Activated T-cell treated with anti-CD3 and anti-CD28 coated beads, Interleukin-2, amount 50 U/mL, for 72 hours (primary cell): ENCODE data around the gene ID1. TPM values are rescaled to one million over a fixed set of nuclear protein-coding genes. Genes with fewer than 3 reads are reported as not detected.
A peak's percentile ranks its signal among the peaks of the same experiment; 100 is the strongest.
"Not testable (repeated sequence)": the region's sequence is repeated elsewhere in the genome, so short reads cannot be mapped to it uniquely, and the experiment has no call there.

Source experiments
- ATAC-seq, 2 donors: fragments of 150-1000 bp; cut with Tn5 transposase; replicated peaks in 1 of 2; 2 replicates each; pipeline ENCODE4 v1.10.0; 2021; ENCODE audit warnings: moderate library complexity in 2 of 2, mild to moderate bottlenecking in 1 of 2
- DNase-seq, 2 donors: peaks; one replicate each; pipeline ENCODE4 v3.0.0; 2021 to 2022; ENCODE audit warnings: mixed read lengths in 1 of 2
- H3K27ac Mint-ChIP-seq: one replicate; pipeline ENCODE4 v1.8.0; 2022; ENCODE audit warnings: mild to moderate bottlenecking, moderate library complexity, mixed read lengths
- H3K27me3 Mint-ChIP-seq: one replicate; pipeline ENCODE4 v1.8.0; 2022; ENCODE audit warnings: low read depth, mixed read lengths
- H3K36me3 Mint-ChIP-seq, 2 donors: one replicate each; pipeline ENCODE4 v1.8.0; 2022; ENCODE audit warnings: mixed read lengths in 2 of 2, mild to moderate bottlenecking in 1 of 2; ENCODE audit not compliant: insufficient read depth in 2 of 2
- H3K4me1 Mint-ChIP-seq: one replicate; pipeline ENCODE4 v1.8.0; 2022; ENCODE audit warnings: low read depth, mixed read lengths
- H3K4me3 Mint-ChIP-seq, 2 donors: one replicate each; pipeline ENCODE4 v1.8.0; 2022; ENCODE audit warnings: mild to moderate bottlenecking in 2 of 2, mixed read lengths in 2 of 2, moderate library complexity in 2 of 2
- H3K9me3 Mint-ChIP-seq, 2 donors: one replicate each; pipeline ENCODE4 v1.8.0; 2022; ENCODE audit warnings: mixed read lengths in 2 of 2
- total RNA-seq, 2 donors: library from RNA; stranded (reverse); gene quantifications; one replicate each; pipeline ENCODE4 v1.2.3, GENCODE V29; 2022

Gene ID1
- total RNA-seq, 2 donors from 2014 or later, result 0.84 to 2.0 TPM

DNA sequence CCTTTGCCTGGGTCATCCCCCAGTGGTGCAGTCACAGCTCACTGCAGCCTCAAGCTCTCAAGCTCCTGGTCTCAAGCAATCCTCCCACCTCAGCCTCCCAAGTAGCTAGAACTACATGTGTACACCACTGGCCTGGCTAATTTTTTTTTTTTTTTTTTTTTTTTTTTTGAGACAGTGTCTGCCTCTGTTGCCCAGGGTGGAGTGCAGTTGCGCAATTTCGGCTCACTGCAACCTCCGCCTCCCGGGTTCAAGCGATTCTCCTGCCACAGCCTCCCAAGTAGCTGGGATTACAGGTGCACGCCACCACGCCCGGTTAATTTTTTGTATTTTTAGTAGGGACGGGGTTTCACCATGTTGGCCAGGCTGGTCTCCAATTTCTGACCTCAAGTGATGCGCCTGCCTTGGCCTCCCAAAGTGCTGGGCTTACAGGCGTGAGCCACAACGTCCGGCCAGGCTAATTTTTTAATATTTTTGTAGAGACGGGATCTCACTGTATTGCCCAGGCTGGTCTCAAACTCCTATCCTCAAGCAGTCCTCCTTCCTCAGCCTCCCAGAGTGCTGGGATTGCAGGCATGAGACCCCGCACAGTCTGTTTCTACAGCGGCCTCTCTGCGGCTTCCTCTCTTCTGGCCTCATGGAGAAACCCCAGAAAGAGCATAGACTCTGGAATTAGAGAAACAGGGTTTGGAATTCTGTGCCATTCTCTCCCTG lies 25.0 kb upstream of the ID1 start:
- not testable (repeated sequence) for DNase-seq, H3K27ac Mint-ChIP-seq, ATAC-seq, H3K4me1 Mint-ChIP-seq, H3K4me3 Mint-ChIP-seq, H3K27me3 Mint-ChIP-seq, H3K36me3 Mint-ChIP-seq, H3K9me3 Mint-ChIP-seq

DNA sequence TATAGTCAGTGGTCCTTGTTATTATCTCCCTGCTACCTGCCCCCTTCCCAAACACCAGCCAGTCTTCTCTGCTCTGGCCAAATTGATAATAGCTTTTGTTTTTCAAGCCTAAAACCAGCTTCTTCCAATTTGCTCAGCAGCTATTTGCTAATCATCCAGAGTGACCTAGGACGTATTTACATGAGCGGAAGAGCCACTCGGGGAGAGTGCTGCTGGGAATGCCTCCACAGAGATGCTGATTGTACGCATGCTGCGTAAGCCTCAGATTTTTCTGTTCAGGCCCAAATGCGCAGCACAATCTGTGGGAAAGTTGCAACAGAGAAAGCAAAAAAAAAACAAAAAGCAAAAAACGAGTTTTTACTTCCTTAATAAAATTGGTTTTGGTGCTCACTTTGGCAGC lies 24.4 kb upstream of the ID1 start:
- Mint-ChIP-seq H3K4me1 (no peaks in the 10 kb centered on the region), H3K36me3 (no peaks in the 10 kb centered on the region), H3K4me3 (no peak overlapping the region), H3K27ac (no peak overlapping the region), H3K9me3 (no peaks in the 10 kb centered on the region), H3K27me3 (peaks cover 4% of the 10 kb centered on the region)
- ATAC-seq (no peak), DNase-seq (no peak)

DNA sequence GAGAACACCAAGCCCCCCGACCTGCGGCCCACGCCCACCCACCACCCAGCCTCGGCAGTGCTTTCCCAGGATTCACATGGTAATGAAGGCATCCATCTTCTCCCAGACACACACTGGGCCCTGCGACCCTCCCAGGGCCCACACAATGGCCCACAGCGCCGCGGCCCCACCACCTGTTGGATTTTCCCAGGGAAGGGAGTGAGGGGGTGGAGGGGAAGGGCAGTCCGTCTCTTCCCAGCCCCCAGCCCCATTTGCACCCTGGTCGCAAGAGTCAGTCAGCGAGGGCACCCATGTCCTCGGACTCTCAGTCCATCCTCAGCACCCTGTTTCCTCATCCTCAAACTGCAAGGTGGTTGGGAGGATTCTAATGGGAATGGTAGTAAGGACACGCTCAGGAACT lies 23.7 kb upstream of the ID1 start:
- Mint-ChIP-seq H3K27ac (no peak overlapping the region), H3K4me1 (no peaks in the 10 kb centered on the region), H3K36me3 (no peaks in the 10 kb centered on the region), H3K27me3 (peaks cover 4% of the 10 kb centered on the region), H3K4me3 (no peak overlapping the region), H3K9me3 (no peaks in the 10 kb centered on the region)
- DNase-seq (no peak), ATAC-seq (no peak)

DNA sequence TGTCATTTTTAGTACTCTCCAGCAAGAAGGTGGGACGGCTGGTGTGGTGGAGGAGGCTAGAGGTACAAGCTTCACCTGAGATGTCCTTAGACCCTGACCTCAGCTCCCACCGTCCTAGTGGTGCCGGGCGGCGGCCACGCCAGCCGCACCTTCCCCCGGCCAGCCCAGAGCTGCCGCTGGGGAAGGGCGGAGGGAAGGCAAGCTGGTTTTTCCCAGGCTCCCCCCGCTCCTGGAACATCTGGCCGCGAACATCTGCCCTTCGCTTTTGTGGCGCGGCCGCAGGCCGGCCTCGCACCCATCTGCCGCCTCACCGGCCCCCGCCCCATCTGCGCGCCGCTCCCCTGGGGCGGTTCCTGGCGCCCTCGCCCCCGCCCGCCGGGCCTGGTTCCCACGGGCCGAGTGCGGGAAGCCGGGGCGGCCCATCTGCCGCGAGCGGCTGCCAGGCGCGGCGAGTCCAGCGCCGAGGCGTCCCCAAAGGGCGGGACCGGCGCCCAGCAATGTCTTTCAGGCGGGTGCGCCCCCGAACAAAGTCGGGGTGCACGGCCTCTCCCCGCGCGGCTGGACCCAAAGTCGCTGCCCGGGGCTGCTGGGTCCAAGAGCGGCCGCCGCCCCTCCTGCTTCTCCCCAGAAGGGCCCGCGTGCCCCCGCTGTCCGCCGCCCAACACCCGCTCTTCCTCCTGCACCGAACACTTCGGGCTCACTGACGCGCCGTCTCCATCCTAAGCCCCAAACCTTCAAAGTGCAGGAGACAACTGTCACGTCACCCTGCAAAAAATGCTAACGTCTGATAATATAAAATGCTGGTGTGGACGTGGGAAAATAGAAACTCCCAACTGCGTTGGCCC lies 17.3 kb upstream of the ID1 start:
- DNase-seq (peak in 1 of 2 donors; percentile 29), ATAC-seq (peak; percentile 74 to 75)
- Mint-ChIP-seq H3K9me3 (no peaks in the 10 kb centered on the region), H3K36me3 (peaks cover 0 to 2% of the 10 kb centered on the region in 2 donors), H3K27ac (no peak overlapping the region), H3K4me1 (peaks cover 10% of the 10 kb centered on the region), H3K4me3 (peak overlapping the region; percentile 80 to 83), H3K27me3 (peaks cover 31% of the 10 kb centered on the region)

DNA sequence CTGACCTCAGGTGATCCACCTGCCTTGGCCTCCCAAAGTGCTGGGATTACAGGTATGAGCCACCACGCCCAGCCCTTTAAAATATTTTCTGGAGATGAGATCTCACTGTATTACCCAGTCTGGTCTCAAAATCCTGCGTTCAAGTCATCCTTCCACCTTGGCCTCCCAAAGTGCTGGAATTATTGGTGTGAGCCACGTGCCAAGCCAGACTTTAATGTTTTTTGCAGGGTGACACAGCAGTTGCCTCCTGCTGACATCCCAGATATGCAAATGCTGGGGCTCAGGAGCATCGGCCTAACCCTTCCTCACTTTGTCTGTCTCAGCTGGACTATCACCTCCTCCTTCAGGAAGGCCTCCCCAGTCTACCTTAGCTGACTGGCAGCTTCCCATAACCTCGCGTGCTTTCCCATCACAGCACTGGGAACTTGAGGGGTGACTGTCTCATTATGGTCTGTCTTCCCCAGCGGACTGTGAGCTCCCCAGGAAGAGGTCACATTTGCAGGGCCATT lies 14.3 kb upstream of the ID1 start:
- Mint-ChIP-seq H3K27me3 (peaks cover 27% of the 10 kb centered on the region), H3K27ac (no peak overlapping the region), H3K4me3 (no peak overlapping the region), H3K36me3 (peaks cover 0 to 2% of the 10 kb centered on the region in 2 donors), H3K4me1 (peaks cover 16% of the 10 kb centered on the region), H3K9me3 (no peaks in the 10 kb centered on the region)
- DNase-seq (no peak), ATAC-seq (no peak)

DNA sequence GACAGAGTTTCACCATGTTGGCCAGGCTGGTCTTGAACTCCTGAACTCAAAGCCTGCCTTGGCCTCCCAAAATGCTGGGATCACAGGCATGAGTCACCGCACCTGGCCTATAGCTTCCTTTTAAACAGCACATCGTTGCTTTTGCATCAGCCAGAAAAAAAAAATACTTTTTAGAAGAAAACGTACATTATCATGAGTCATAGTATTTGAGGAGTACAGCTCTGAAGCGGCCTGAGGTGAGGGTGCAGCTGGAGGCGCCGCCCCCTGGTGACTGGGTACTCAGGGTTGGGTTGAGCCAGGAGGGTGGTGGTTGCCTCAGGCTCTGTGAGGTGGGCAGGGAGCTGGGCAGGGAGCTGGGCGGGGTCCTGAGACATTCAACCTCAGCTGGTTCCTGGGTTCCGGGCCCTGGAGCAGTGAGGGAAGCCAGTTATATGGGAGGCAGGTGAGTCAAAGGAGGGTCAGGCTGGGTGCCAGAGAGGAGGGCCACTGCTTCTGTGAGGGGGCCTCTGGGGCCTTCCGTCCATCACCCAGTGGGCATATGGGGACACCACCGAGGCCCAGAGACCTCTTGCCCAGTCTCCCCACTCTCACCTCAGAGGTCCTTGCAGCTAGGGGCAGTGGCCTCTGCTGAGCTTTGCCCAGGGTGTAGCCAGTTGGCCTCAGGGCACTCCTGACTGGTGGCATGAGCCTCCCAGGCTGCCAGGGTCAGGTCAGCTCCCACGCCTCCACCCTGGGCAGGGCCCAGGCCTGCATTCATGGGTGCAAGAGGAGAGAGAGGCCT lies 11.7 kb upstream of the ID1 start:
- Mint-ChIP-seq H3K36me3 (no peaks in the 10 kb centered on the region), H3K9me3 (no peaks in the 10 kb centered on the region), H3K27ac (no peak overlapping the region), H3K4me1 (peaks cover 11% of the 10 kb centered on the region), H3K4me3 (no peak overlapping the region), H3K27me3 (peaks cover 14% of the 10 kb centered on the region)
- ATAC-seq (peak; percentile 96 to 97), DNase-seq (peak; percentile 55 to 71)

DNA sequence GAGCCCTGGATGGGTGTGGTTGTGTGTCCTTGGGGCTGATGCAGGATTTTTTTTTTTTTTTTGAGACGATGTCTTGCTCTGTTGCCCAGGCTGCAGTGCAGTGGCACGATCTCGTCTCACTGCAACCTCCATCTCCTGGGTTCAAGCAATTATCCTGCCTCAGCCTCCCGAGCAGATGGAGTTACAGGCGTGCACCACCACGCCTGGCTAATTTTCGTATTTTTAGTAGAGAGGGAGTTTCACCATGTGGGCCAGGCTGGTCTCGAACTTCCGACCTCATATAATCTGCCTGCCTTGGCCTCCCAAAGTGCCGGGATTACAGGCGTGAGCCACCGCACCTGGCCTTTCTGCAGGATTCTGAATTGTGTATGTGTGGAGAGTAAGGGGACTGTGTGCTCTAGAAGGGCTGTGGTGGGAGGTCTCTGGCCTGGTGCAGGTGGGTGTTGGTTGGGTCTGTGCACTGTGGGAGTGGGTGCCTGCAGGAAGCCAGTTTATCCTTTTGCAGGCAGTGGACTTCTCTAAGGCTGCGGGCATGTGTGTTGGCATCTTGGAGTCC lies 11.0 kb upstream of the ID1 start:
- DNase-seq, result no peak
- Mint-ChIP-seq H3K9me3 (no peaks in the 10 kb centered on the region), H3K27me3 (peaks cover 8% of the 10 kb centered on the region), H3K36me3 (no peaks in the 10 kb centered on the region), H3K4me1 (peaks cover 7% of the 10 kb centered on the region), H3K4me3 (no peak overlapping the region), H3K27ac (no peak overlapping the region)
- ATAC-seq, result no peak

DNA sequence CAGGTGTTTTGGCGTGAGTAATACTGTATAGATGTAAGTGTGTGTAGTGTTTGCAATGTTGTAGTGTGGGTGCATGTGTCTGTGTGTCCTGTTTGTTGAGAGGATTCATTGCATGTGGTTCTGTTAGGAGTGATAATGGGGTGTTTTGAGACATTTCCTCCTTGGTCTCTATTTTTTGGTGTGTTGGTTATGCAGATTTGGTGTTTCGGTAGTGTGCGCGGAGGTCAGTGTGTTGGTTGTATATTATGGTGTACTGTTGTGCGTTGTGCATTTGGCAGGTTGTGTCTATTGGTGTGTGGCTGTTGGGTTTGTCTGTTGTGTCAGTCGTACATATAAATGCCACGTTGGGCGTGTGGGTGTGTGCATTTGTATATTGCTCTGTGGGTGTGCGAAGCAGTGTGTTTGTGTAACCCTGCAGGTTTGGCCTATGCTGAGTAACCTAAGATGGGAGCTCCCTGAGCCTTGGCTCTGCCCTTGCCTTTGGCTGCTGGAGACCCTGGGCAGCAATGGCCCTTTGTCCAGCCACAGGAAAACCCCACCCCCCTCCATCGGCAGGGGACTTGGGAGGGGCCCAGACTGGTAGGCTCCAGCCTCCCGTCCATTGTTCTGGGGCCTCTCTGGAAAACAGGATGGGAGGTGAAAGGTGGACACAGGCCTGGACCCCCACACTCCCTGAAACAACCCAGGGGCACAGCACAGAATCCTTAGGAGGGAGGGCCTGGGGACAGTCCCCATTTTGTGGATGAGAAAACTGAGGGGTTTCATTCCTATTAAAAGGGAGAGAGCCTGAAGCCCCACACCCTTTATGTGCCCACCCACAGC lies 10.3 kb upstream of the ID1 start:
- ATAC-seq (no peak), DNase-seq (no peak)
- H3K9me3 Mint-ChIP-seq, result no peaks in the 10 kb centered on the region
- no peak overlapping the region for H3K4me3 Mint-ChIP-seq
- no peaks in the 10 kb centered on the region for H3K36me3 Mint-ChIP-seq
- peaks cover 7% of the 10 kb centered on the region for H3K4me1 Mint-ChIP-seq
- no peak overlapping the region for H3K27ac Mint-ChIP-seq
- H3K27me3 Mint-ChIP-seq, result peaks cover under 1% of the 10 kb centered on the region

DNA sequence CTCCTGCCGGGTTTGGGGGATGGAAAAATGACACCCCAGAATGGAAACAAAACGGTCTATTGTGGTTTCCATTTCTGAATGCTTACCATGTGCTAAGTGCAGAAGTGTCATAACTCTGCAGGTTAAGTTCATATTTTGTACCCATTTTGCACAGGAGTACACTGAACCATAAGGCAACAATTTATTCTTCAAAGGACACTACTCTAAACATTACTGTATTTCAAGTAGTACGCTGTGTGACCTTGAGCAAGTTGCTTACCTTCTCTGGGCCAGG lies 9.8 kb upstream of the ID1 start:
- Mint-ChIP-seq H3K4me3 (no peak overlapping the region), H3K27ac (no peak overlapping the region), H3K4me1 (peaks cover 7% of the 10 kb centered on the region), H3K9me3 (no peaks in the 10 kb centered on the region), H3K27me3 (no peaks in the 10 kb centered on the region), H3K36me3 (no peaks in the 10 kb centered on the region)
- DNase-seq (no peak), ATAC-seq (no peak)

DNA sequence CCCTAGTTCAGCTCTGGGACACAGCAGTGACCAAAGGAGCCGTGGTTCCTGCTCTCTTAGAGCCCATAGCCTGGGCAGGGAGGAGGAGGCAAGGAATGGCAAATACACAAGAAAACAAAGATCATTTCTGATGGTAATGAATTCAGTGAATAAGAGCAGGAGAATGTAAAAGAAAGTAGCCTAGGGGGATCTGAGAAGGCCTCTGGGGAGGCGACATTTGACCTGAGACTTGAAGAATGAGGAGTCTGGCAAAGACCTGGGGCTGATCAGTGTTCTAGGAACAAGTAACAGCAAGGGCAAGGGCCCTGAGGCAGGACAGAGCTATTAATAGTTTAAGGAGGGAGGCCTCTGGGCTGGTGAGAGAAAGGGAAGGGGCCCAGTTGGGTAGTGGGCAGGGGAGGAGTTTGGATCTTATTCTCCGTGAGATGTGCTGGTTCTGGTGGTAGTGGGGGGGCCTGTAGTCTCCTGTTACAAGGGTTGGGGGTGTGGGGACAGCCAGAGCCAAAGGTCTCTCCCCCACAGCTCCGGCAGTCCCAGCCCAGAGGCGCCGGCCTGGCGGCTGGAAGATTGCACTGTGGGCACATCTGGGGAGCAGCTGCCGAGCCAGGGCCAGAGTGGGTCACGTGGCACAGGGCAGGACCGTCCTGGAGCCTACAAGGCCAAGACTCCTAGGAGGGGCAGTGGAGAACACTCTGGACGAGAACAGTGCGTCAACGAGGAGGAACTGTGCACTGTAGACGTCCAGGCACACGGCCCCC lies 9.3 kb upstream of the ID1 start:
- H3K36me3 Mint-ChIP-seq, result no peaks in the 10 kb centered on the region
- H3K9me3 Mint-ChIP-seq, result no peaks in the 10 kb centered on the region
- no peak for ATAC-seq
- peaks cover 7% of the 10 kb centered on the region for H3K4me1 Mint-ChIP-seq
- no peak overlapping the region for H3K4me3 Mint-ChIP-seq
- no peak overlapping the region for H3K27ac Mint-ChIP-seq
- no peaks in the 10 kb centered on the region for H3K27me3 Mint-ChIP-seq
- DNase-seq, result no peak

DNA sequence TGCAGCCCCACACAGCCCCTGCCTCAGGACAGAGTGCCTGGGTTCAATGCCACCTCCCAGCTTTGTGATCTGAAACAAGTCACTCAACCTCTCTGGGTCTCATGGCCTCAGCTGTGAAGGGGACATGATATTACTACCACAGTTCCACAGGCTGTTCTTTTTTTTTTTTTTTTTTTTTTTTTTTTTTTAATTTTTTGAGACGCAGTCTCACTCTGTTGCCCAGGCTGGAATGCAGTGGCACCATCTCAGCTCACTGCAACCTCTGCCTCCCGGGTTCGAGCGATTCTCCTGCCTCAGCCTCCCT lies 8.7 kb upstream of the ID1 start:
- not testable (repeated sequence) for ATAC-seq, H3K27me3 Mint-ChIP-seq, H3K36me3 Mint-ChIP-seq, H3K4me3 Mint-ChIP-seq, H3K4me1 Mint-ChIP-seq, H3K27ac Mint-ChIP-seq, DNase-seq, H3K9me3 Mint-ChIP-seq

DNA sequence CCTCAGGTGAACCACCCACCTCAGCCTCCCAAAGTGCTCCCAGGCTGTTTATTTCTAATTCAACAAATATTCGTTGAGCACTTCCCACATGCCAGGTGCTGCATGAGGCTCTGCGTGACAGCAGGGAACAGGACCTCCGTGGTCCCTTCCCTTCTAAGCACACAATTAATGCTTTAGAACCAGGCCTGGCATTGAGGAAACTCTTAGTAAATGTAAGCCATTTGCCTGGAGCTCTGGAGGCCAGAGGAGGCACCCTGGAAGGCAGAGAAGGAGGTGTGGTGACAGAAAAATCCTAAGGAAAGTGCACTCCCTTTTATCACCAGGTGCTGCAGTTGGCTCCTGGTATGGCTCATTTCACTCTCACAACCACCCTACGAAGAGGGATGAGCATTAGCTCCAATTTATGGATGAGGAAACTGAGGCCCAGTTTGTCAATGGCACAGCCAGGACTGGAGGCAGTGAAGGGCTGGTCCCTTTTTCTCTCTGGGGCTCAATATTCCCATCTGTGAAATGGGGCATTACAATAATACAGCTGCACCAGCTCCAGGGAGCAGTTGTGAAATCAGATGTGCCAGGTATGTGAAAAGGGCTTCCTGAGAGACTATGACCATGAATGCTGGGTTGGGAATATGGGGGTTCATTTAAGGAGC lies 8.1 kb upstream of the ID1 start:
- peaks cover 7% of the 10 kb centered on the region for H3K4me1 Mint-ChIP-seq
- ATAC-seq (no peak), DNase-seq (no peak)
- H3K4me3 Mint-ChIP-seq, result no peak overlapping the region
- H3K9me3 Mint-ChIP-seq, result no peaks in the 10 kb centered on the region
- no peaks in the 10 kb centered on the region for H3K36me3 Mint-ChIP-seq
- no peak overlapping the region for H3K27ac Mint-ChIP-seq
- no peaks in the 10 kb centered on the region for H3K27me3 Mint-ChIP-seq
